Measurements from ENCODE around the gene ADAR. TPM values are rescaled to one million over a fixed set of nuclear protein-coding genes. Genes with fewer than 3 reads are reported as not detected.

The ADAR gene
- 50.1 and 51.3 TPM in 2 replicates for total RNA-seq

GRCh38 chr1:154607609-154608396 is at the start of gene ADAR:
Gene ADAR, minus strand, starts transcription at chr1:154608186. Its CDS starts 180 bp downstream, at chr1:154608006.

GRCh38 chr1:154567386-154568156 is 40.4 kb downstream of the ADAR start, which contains the start of gene CHRNB2:
Gene CHRNB2, plus strand, starts transcription at chr1:154567778. Its CDS starts 267 bp downstream, at chr1:154568045.

GRCh38 chr1:154557939-154558719 is 49.9 kb downstream of the ADAR start, which contains the start of gene UBE2Q1:
Gene UBE2Q1, minus strand, starts transcription at chr1:154558662. Its CDS starts 109 bp downstream, at chr1:154558553.

Other genes with a start within 250 kb of the ADAR start
- gene IL6R, start 202.8 kb downstream of the ADAR start, total RNA-seq, result 13.1 and 14.9 TPM in 2 replicates
- gene TDRD10, start 106.0 kb downstream of the ADAR start, total RNA-seq, result not detected in 2 replicates
- gene SHE, start 105.8 kb downstream of the ADAR start, total RNA-seq, result under 0.01 TPM in 1 of 2 replicates, not detected in the other
- gene UBE2Q1, start 49.5 kb downstream of the ADAR start, total RNA-seq, result 23.7 and 24.7 TPM in 2 replicates
- under 0.01 and 0.04 TPM in 2 replicates for gene CHRNB2, start 40.4 kb downstream of the ADAR start, total RNA-seq